Glomerular endothelial cell (primary cell): ENCODE measurements around the gene SLC6A5. TPM values are rescaled to one million over a fixed set of nuclear protein-coding genes. Genes with fewer than 3 reads are reported as not detected.

ENCODE experiments used
- DNase-seq: peaks from one replicate; pipeline ENCODE4 v3.0.0-alpha.2; 2011; ENCODE audit warnings: low read depth, low spot score; ENCODE audit errors: extremely low read depth
- total RNA-seq: library from RNA; depleted of rRNA; stranded (reverse); fragments of >200 nt; gene quantifications from 2 replicates; pipeline ENCODE4 v1.2.3, GENCODE V29; 2015

SLC6A5 gene
- total RNA-seq, 1 donor from 2014 or later, result not detected

DNA sequence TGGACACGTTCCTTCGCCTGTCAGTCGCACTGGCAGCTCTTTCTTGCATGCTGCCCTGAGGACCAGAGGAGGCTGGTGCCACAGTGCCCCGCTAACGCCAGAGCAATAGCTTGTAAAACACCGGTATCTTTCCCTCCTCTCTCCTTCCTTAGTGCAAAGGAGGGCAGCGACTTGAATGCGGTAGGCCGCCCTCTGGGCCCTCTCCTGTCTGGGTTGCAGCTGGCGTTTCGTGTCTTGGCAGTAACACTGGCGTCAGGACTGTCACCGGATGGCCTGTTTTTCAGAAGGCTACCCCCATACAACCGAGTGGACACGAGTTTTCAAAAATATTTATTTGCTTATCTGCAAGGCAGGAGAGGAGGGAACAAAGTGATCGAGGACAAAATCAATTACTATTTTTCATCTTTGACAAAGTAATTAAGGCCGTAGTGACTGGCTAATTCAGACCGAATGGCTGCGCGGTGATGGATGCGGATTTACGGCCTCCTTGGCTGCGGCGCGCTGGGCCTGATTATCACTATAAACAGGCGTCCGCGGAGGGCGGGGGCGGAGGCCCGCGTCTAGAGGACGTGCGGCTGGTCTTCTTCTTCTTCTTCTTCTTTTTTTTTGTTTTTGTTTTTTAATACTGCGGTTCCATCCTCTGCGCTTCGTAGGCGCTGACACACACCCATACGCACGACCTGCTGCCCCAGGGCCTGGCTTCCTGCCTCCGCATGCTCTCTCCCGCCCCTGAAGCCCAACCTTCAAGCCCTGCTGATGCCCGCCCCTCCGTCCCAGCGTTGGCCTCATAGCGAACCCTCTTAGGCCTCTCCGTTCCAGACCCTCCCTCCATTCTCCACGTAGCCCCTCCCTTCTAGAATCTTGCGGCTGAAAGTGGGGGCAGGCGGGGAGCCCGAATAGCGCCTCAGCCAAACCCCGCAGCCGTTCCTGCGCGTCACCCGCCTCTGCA is 2.9 kb upstream of the SLC6A5 start:
- no peak for DNase-seq

DNA sequence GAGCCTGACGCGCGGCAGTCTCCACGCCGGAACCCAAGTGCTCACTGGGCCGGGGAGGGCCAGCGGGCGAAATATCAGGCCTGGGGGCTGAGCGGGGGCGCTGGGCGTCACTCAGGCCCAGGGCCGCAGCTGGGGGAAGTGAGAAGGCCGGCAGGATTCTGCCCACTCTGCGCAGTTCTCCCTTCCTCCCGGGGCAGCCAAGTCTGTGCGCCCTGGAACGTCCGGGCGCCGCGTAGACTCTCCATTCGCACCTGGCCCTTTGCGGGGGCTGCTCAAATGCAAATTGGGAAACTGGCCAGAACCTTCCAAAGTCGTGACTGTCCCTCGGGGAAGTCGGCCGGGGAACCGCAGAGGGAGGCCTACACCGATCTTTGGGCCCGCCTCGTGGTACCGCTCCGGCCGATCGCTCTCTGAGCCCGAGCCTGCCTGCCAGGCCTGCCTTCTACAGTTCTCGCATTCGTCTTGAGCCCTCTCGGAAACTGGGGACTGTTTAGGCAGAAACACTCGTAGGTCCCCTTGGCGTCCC is 2.2 kb upstream of the SLC6A5 start:
- DNase-seq, result no peak

DNA sequence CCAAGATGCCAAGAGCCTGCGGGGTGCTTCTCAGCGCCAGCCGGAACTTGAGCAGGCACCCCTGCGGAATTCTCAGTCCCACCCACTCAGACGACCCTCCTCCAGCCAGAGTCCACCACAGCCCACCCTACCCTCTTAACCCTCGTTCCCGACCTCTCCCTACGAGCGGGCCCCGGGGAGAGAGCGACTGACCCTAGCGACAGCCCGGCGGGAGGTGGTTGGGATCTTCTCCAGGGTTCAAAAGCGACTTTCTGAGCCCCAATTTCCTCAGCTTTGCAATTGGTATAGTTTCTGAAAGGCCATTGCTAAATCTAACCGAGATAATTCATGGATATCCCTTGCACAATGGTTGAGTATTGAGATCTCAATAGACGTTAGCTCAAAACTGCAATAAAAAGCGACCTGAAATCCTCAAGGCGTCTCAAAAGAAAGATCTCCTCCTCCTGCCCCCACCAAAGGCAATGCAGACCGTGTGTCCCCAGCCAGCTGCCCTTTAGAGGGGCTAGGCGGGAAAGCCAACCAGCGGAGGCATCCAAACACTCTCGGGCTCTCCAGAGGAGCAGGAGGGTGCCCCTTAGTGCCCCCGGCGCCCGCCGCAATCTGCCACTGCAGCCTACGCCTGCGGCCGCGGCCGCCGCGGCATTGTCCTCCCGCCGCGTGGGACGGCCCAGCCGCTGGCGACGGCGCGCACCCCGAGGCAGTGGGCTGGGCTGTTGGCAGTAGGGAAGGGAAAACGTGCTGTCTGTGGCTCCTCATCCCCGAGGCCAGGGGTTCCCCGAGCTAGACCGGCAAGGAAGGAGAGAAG is 1.5 kb upstream of the SLC6A5 start:
- no peak for DNase-seq

DNA sequence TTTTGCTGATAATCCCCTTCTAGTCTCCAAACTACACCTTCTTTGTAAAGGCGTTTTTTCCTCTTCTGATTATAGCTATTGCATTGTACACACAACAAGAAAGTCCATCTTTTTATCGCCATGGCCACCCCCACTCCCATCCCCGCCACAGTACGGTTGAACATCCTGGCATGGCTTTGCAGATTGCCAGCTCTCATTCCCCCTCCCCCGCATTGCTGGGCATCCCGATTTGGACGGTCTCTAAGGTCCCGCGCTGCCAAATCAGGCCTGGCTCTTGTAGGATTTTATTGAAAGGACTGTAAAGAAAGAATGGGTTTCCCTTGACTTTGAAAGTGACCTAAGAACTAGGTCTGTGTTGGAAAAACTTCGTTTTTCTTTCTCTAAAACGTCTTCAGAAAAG is 916 bp upstream of the SLC6A5 start:
- DNase-seq, result no peak

DNA sequence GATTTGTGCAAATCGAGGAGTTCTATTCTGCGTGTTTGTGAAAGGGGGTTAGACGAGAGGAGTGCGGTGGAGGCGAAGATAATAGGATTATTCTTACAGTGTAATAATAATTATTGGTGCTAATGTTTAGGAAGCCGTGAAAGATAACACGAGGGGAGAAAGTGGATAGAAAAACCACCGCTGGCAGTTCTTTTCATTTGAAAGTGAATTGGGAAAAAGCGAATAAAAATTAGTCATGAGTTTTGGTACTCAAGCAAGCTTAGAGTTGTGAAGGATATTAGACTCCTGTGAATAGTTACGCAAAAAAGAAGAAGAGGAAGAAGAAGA is 575 bp downstream of the SLC6A5 start:
- DNase-seq, result no peak

DNA sequence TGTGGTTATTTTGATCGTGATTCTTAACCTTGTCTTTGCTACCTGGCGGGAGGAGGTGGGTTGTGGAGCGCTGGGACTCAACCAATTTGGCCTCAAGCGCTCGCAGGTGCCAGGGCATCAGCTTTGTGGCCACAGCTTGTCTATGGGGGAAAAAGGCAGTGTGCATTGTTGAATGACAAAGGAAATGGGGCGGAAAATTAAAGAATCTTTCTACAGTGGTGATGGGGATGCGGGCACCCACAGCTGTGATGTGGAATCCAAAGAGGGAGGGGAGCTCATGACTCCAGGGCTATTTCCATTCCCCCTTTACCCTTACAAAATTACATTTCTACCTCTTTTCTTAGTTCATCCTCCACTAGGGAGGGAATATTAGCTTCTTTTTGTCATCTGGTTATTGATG is 1.1 kb downstream of the SLC6A5 start:
- no peak for DNase-seq

DNA sequence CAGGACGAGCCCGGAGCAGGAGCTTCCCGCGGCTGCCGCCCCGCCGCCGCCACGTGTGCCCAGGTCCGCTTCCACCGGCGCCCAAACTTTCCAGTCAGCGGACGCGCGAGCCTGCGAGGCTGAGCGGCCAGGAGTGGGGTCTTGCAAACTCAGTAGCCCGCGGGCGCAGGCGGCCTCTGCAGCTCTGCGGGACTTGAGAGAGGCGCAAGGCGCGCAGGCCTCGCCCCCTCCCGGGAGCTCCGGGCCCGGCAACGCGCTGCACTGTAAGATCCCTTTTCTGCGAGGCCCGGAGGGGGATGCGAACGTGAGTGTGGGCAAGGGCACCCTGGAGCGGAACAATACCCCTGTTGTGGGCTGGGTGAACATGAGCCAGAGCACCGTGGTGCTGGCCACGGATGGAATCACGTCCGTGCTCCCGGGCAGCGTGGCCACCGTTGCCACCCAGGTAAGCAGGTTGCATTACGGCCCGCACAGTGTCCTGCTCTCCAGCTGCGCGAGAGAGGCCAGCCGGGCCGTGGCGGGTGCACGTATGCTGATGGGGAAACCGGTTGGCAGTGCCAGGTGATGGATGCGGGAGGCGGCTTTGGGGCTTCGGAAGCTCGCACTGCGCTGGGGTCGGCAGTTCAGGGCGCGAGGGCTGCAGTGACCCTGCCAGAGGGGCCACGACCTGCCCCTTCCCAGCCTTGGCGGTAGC is 2.0 kb downstream of the SLC6A5 start:
- no peak for DNase-seq

DNA sequence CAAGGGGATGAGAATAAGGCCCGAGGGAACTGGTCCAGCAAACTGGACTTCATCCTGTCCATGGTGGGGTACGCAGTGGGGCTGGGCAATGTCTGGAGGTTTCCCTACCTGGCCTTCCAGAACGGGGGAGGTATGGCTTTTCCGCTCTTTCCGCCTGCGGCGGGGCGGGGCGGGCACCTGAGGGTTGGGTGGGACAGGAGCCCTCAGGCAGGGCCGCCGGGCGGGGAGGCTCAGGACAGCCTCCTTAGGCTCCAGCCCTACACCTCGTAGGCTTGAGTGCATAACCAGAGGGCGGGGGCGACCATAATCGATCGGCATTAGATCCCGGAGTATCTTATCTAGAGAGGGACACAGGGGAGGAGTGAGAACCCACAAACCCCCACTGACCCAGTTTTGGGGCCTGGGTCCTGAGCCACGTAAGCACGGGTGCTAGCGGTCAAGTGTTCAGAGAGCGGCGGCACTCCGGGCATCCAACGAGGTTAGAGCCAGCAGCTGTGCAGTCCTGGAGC is 4.9 kb downstream of the SLC6A5 start:
- DNase-seq, result no peak

DNA sequence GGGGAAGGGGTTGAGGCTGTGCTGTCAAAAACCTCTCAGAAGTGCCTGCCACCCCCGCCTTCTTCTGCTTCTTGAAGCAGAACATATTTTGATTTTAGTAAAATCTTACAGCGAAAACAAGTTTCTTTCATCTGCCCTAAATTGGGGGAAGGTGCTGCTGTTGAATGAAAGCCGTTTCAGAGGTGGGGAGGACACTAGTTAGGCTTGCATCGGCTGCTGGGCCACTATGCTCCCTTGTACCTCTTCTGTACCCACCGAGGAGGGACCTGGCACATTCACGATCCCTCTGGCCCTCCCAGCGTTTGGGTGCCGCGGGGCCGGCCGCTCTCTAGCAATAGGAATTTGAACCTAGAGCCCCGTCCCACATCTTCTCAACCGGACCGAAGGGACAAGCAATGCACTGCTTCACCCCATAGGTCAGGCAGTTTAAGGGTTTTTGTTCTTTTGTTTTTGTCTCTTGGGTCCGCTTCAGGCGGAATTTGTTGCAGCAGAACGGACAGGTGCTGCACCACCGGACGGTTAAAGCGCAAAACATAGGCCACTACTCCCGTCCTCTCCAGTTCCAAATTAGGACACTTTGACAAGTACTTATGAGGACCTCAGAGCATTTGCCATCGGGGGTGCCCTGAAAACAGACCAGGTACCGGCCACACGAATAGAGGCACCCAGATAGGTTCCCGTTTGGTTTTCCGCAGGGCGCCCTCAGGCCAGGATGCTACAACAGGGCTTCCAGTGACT is 5.6 kb downstream of the SLC6A5 start:
- no peak for DNase-seq

DNA sequence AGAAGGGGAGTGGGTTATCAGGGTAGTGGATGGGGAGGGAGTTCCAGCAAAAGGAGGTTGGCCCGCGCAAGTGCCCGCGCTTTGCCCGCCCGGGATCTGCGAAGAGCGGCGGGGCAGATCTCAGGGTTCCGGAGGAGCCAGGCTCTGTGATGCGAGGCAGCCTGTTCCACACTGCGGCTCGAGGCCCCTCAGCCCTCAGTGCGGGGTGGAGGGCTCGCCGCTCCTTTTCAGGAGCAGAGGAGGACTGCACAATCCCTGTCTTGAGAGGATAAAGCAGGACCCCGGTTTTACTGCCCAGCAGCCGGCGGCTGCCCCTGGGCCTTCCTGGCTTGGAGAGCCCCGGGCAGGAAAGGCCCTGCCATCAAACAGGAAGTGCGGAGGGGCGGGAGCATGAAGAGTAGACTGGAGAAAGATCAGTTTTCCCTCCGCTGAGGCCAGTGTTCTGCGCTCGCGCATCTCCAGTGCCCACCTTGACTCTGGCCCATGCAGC is 6.2 kb downstream of the SLC6A5 start:
- DNase-seq, result no peak

DNA sequence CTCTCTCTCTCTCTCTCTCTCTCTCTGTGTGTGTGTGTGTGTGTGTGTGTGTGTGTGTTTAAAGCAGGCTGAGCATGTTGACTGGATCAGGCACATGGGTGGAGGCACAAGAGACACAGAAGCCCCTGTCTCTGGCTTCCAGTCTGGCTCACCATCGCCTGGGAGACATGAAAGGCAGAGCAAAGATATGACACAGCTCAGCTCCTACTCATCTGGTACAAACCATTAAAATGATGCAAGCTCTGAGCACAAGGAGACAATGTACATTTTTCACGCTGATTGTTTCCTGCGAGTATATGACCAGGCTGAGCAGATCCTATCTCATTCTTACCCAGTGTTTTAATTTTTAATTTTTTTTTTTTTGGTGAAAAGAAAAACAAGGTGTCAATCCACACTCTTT is 9.5 kb downstream of the SLC6A5 start:
- no peak for DNase-seq

DNA sequence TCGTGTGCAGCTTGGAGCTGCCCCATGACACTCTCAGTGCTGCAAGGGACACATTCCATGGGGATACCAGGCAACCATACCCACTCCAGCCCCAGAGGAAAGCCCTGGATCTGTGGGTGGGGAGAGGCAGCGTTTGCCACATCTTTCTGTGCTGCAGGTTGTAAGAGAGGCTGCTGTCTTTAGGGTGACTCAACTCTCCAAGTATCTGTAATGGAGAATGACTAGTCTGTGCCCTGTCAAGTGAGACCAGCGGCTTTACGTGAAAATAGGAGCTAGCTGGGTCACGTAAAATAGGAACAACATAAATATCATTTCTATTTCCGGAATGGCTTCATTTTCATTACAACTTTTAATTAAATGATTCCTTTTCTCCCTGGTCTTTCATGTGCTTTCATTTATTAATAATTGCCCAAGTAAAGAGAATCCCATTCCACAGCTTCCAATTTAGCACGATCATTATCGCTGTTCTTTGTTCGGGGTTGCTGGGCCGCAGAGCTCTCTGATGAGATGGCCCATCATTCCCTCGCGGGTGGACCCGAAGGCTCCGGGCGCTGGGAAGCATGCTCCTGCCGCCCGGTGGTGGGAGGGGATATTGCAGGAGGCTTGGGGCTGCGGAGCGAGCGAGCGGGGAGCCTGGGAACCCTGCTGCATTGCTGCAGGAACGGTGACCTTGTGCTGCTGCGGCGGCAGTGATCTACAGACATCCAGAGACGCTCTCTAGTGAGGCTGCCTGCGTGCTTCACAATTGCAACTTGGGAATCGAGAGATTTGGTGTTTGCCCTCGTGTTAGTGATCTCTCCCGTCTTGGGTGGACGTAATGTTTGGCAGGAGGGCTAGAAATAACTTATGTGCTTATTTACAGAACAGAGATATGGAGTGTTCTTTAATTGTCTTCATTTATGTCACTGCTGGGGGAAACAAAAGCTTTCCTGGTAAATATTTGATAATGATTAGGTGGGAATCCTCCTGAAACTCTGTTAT is 10.6 kb downstream of the SLC6A5 start:
- no peak for DNase-seq

DNA sequence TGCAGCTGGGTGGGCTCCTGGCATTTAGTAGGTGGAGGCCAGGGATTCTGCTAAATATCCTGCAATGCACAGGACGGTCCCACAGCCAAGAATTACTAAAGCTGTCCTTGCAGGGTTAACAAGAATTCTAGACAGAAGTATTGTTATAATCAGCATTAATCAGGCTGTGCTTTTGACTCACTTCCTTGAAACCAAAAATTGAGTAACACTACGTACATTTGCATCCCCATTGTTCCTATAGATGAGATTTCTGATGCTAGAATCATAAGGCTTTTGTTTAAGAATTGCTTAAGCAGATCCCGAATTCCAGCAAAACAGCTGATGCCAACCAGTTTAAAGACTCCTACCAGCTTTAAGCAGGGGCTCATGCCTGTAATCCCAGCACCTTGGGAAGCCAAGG is 11.4 kb downstream of the SLC6A5 start:
- DNase-seq, result no peak

DNA sequence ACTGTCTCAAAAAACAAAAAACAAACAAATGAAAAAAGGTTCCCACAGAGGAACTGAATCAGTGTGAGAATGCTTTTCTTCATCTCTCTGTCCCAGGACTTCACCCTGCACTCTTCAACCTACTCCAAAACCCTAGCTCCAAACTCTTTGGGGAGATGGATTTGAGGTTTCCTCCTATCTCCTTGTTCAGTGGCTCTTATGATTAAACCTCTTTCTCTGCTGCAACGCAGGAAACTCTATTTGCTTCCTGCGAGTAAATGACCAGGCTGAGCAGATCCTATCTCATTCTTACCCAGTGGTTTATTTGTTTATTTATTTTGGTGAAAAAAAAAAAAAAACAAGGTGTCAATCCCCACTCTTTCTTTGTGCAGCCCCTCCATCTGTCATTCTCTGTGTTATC is 12.0 kb downstream of the SLC6A5 start:
- DNase-seq, result no peak

DNA sequence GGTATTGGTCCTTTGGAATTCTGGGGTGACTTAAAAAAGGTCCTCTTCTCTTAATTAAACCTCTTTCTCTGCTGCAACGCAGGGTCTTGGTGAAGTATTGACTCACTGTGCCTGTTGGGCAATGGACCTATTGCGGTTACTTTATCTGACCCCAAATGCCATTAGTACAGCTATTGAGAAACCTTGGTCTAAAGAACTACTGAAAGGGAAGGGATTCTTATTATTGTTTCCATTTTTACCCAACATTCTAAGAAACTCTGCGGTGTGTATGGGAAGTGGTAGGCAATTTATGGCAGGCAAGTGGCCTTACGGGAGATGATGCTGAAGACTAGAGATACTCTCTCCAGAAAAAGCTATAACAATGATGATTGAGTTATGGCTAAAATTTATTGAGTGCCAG is 12.5 kb downstream of the SLC6A5 start:
- no peak for DNase-seq

DNA sequence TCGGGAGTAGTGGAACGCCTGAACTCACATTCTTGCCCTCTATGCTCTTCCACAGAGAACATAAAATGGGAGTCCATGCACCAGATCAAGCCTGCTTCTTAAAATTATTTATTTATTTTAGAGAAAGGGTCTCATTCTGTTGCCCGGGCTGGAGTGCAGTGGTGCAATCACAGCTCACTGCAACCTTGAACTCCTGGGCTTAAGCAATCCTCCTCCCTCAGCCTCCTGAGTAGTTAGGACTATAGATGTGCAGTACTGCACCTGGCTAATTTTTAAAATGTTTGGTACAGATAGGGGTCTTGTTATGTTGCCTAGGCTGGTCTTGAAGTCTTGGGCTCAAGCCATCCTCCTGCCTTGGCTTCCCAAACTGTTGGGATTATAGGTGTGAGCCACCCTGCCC is 13.0 kb downstream of the SLC6A5 start:
- DNase-seq, result no peak

DNA sequence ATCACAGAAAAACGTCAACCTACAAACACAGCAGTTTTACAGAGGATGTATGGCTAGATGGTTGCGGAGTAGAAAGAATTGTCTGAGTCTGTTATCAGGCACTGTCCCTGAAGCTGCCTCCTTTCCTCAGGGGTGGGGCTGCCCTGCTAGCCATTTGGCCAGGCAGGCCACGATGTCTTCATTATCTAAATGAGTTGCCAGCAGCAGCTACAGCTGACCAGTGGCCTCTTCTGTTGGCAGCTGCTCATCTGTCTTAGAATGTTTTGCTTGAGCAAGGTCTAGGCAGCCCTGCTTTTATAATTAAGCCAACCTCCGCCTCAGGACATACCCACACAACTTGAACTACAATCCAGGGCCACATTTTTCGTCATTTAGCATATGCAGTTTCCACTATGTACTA is 17.5 kb downstream of the SLC6A5 start:
- DNase-seq, result no peak

DNA sequence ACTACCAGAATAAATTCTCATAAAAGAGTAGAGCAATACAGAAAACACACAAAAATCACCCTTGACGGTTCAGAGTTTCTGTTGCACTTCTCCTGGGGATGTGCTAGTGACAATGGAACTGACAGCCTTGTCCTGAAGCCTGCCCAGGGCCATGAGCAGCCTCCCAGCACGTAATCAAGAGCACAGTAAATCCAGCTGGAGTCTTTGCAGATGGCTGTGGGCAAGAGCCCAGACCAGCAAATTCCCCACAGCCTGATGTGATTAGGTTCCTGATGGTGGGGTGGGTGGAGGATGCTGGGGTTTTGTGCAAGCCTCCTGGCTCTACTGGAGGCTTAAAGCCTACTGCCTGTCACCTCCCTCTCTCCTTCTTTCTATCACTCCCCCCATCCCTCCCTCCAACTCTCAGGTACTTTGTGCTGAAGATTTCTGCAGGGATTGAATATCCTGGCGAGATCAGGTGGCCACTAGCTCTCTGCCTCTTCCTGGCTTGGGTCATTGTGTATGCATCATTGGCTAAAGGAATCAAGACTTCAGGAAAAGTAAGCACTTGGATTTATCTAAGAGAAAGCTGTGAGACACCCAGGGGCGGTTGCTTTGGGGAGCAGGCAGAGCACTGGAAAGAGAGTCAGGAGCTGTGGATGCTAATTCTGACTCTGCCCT is 18.1 kb downstream of the SLC6A5 start:
- DNase-seq, result no peak
